GM18498 (cell line): ENCODE results near the gene ZYG11A.
"Not testable (repeated sequence)": the region's sequence is repeated elsewhere in the genome, so short reads cannot be mapped to it uniquely, and the experiment has no call there.

Source experiments
- ATAC-seq: cut with Tn5 transposase; IDR thresholded peaks from one replicate; pipeline ENCODE4 v1.9.1; 2021; ENCODE audit warnings: mild to moderate bottlenecking, moderate library complexity; ENCODE audit not compliant: unreplicated experiment

Gene ZYG11A

GRCh38 chr1:52869727-52870126 is 27.2 kb downstream of the ZYG11A start:
- not testable (repeated sequence) for ATAC-seq

GRCh38 chr1:52876843-52877242 is 34.3 kb downstream of the ZYG11A start:
- ATAC-seq: no peak

GRCh38 chr1:52877554-52877953 is 35.0 kb downstream of the ZYG11A start:
- ATAC-seq: no peak

GRCh38 chr1:52880206-52880605 is 37.6 kb downstream of the ZYG11A start:
- ATAC-seq: no peak

- no peak for ATAC-seq
Observed at GRCh38 chr1:52887483-52887882, 44.9 kb downstream of the ZYG11A start.

GRCh38 chr1:52892424-52893215 is 50.1 kb downstream of the ZYG11A start:
- ATAC-seq: no peak

GRCh38 chr1:52899445-52899894 is 56.9 kb downstream of the ZYG11A start:
- ATAC-seq: no peak

GRCh38 chr1:52900402-52900801 is 57.8 kb downstream of the ZYG11A start:
- no peak for ATAC-seq

GRCh38 chr1:52901384-52901783 is 58.8 kb downstream of the ZYG11A start:
- ATAC-seq: no peak

- ATAC-seq: no peak
Observed at GRCh38 chr1:52904208-52904926, 61.8 kb downstream of the ZYG11A start.

- no peak for ATAC-seq
Observed at GRCh38 chr1:52904927-52905698, 62.6 kb downstream of the ZYG11A start.

GRCh38 chr1:52906135-52906603 is 63.6 kb downstream of the ZYG11A start:
- no peak for ATAC-seq

- ATAC-seq: no peak
Observed at GRCh38 chr1:52907068-52907811, 64.7 kb downstream of the ZYG11A start.

- no peak for ATAC-seq
Observed at GRCh38 chr1:52907812-52908153, 65.2 kb downstream of the ZYG11A start.

- ATAC-seq: no peak
Observed at GRCh38 chr1:52911541-52911940, 69.0 kb downstream of the ZYG11A start.

GRCh38 chr1:52913014-52913413 is 70.5 kb downstream of the ZYG11A start:
- no peak for ATAC-seq

GRCh38 chr1:52913537-52913936 is 71.0 kb downstream of the ZYG11A start:
- no peak for ATAC-seq

GRCh38 chr1:52914463-52914862 is 71.9 kb downstream of the ZYG11A start:
- ATAC-seq: no peak

GRCh38 chr1:52915211-52915854 is 72.8 kb downstream of the ZYG11A start:
- ATAC-seq: no peak

- no peak for ATAC-seq
Observed at GRCh38 chr1:52915855-52916220, 73.3 kb downstream of the ZYG11A start.
